HepG2 (cell line): Measurements from ENCODE around the gene ANKRD27.

Experiments used
- AKAP8 ChIP-seq: sonication (generic); formaldehyde crosslinking; IDR thresholded peaks from 2 replicates; pipeline ENCODE4 v1.5.1; 2020; ENCODE audit warnings: mild to moderate bottlenecking, missing genetic modification reagents
- CBX5 ChIP-seq: sonication (generic); formaldehyde crosslinking; IDR thresholded peaks from 2 replicates; pipeline ENCODE4 v1.4.0; 2020; ENCODE audit warnings: missing genetic modification reagents, borderline replicate concordance
- CEBPB ChIP-seq: IDR thresholded peaks from 2 replicates; pipeline ENCODE4 v1.6.1; 2011; ENCODE audit warnings: low read depth, low read length, improper control_type of control experiment, borderline replicate concordance
- GFI1 ChIP-seq: sonication (generic); formaldehyde crosslinking; IDR thresholded peaks from 2 replicates; pipeline ENCODE4 v1.5.0; 2020; ENCODE audit warnings: missing genetic modification reagents, mild to moderate bottlenecking, borderline replicate concordance
- GLI4 ChIP-seq: sonication (generic); formaldehyde crosslinking; IDR thresholded peaks from 2 replicates; pipeline ENCODE4 v1.5.1; 2020; ENCODE audit warnings: missing genetic modification reagents, mild to moderate bottlenecking, moderate library complexity, borderline replicate concordance
- NFATC3 ChIP-seq: sonication (generic); formaldehyde crosslinking; IDR thresholded peaks from 2 replicates; pipeline ENCODE4 v1.5.1; 2020; ENCODE audit warnings: mild to moderate bottlenecking, missing genetic modification reagents
- PCBP1 ChIP-seq: fragments of 200-400 bp; formaldehyde crosslinking; IDR thresholded peaks from 2 replicates; pipeline ENCODE4 v1.6.1; 2017; ENCODE audit warnings: mild to moderate bottlenecking, low read depth, low read length, borderline replicate concordance
- SP4 ChIP-seq: sonication (generic); formaldehyde crosslinking; IDR thresholded peaks from 2 replicates; pipeline ENCODE4 v1.8.1; 2023; ENCODE audit warnings: mild to moderate bottlenecking, missing genetic modification reagents
- SRF ChIP-seq: IDR thresholded peaks from 2 replicates; pipeline ENCODE4 v1.6.1; 2011; ENCODE audit warnings: mild to moderate bottlenecking, low read depth, low read length, moderate library complexity
- ZBTB1 ChIP-seq: sonication (generic); formaldehyde crosslinking; IDR thresholded peaks from 2 replicates; pipeline ENCODE4 v1.4.0; 2020; ENCODE audit warnings: missing genetic modification reagents, borderline replicate concordance
- ZBTB21 ChIP-seq: sonication (generic); formaldehyde crosslinking; IDR thresholded peaks from 2 replicates; pipeline ENCODE4 v1.4.0; 2020; ENCODE audit warnings: missing genetic modification reagents
- ZNF629 ChIP-seq: sonication (generic); formaldehyde crosslinking; conservative IDR thresholded peaks from 2 replicates; pipeline ENCODE4 v1.5.0; 2020; ENCODE audit warnings: missing genetic modification reagents
- TF ChIP-seq, protein P1 (sequence below): sonication (generic); formaldehyde crosslinking; IDR thresholded peaks from 2 replicates; pipeline ENCODE4 v1.4.0; 2020; ENCODE audit warnings: mild to moderate bottlenecking, missing genetic modification reagents
- TF ChIP-seq, protein P2 (sequence below): sonication (generic); formaldehyde crosslinking; IDR thresholded peaks from 2 replicates; pipeline ENCODE4 v1.4.0; 2020; ENCODE audit warnings: missing genetic modification reagents

DNA sequence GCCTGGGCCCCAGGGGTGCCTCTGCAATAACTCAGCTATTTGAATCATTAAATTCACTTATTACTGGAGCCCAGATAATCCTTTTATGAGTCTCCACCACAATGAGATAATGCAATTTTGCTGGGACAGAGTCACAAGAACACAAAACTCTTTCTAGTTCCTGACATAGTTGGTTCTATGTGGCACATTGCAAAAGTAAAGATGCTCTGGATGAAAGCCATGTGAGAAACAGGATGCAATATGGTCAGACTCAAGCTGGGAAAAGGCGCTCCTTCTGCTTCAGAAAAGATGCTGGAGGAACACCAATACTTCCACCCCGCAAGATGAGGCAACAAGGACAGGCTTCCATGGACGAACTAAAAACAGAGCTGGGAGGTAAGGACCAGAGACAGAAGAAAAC is 5.7 kb downstream of the ANKRD27 start:
- TF ChIP-seq SRF (no peak), ZNF629 (no peak), ZBTB21 (no peak), NFATC3 (CRISPR knock-in tag) (no peak), CBX5 (CRISPR knock-in tag) (no peak), ZBTB1 (CRISPR knock-in tag) (no peak), AKAP8 (CRISPR knock-in tag) (no peak), GFI1 (CRISPR knock-in tag) (no peak), GLI4 (CRISPR knock-in tag) (no peak), CEBPB (no peak), SP4 (CRISPR knock-in tag) (no peak), PCBP1 (no peak)
- TF ChIP-seq, protein P1, sequence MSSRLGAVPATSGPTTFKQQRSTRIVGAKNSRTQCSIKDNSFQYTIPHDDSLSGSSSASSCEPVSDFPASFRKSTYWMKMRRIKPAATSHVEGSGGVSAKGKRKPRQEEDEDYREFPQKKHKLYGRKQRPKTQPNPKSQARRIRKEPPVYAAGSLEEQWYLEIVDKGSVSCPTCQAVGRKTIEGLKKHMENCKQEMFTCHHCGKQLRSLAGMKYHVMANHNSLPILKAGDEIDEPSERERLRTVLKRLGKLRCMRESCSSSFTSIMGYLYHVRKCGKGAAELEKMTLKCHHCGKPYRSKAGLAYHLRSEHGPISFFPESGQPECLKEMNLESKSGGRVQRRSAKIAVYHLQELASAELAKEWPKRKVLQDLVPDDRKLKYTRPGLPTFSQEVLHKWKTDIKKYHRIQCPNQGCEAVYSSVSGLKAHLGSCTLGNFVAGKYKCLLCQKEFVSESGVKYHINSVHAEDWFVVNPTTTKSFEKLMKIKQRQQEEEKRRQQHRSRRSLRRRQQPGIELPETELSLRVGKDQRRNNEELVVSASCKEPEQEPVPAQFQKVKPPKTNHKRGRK (CRISPR knock-in tag), result no peak
- TF ChIP-seq, protein P2, sequence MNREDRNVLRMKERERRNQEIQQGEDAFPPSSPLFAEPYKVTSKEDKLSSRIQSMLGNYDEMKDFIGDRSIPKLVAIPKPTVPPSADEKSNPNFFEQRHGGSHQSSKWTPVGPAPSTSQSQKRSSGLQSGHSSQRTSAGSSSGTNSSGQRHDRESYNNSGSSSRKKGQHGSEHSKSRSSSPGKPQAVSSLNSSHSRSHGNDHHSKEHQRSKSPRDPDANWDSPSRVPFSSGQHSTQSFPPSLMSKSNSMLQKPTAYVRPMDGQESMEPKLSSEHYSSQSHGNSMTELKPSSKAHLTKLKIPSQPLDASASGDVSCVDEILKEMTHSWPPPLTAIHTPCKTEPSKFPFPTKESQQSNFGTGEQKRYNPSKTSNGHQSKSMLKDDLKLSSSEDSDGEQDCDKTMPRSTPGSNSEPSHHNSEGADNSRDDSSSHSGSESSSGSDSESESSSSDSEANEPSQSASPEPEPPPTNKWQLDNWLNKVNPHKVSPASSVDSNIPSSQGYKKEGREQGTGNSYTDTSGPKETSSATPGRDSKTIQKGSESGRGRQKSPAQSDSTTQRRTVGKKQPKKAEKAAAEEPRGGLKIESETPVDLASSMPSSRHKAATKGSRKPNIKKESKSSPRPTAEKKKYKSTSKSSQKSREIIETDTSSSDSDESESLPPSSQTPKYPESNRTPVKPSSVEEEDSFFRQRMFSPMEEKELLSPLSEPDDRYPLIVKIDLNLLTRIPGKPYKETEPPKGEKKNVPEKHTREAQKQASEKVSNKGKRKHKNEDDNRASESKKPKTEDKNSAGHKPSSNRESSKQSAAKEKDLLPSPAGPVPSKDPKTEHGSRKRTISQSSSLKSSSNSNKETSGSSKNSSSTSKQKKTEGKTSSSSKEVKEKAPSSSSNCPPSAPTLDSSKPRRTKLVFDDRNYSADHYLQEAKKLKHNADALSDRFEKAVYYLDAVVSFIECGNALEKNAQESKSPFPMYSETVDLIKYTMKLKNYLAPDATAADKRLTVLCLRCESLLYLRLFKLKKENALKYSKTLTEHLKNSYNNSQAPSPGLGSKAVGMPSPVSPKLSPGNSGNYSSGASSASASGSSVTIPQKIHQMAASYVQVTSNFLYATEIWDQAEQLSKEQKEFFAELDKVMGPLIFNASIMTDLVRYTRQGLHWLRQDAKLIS (CRISPR knock-in tag), result no peak
